Measurements from ENCODE around the gene RPS3A. TPM values are rescaled to one million over a fixed set of nuclear protein-coding genes. Genes with fewer than 3 reads are reported as not detected.
A peak's percentile ranks its signal among the peaks of the same experiment; 100 is the strongest.

The RPS3A gene
- polyA plus RNA-seq, 2 of the 4 experiments (the other 2 are of a cell fraction), result 2,183 to 2,957 TPM

DNA sequence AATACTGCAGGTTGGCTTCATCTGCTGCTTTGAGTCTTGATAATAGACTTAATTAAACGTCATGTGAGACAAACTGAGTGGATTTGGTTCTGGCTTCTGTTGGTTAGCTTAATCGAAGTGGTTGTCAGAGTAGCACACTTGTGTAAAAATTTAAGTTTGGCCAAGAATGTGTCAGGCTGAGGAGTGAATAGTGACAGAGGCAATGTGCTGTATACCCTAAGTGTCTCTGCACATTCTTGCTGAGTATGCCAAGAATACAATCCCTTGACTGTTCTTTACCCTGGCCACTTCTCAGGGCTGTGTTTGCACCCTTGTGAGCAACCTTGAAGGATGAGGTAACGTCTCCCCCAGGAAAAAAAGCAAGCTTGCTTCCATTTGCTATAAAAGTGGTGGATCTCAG is 14.9 kb downstream of the RPS3A start:
- Histone ChIP-seq H3K4me2 (no peak overlapping the region), H3K27ac (no peak overlapping the region), H3K4me1 (no peaks in the 10 kb centered on the region), H3K9me3 (no peaks in the 10 kb centered on the region), H3K4me3 (no peak overlapping the region)
- ChIA-PET POLR2A (no interaction called here), CTCF (interaction anchor here (1.2 kb wide), 1 partner anchor 490 kb away, joined by 3 read pairs; no protein-coding TSS in a partner anchor)
- FAIRE-seq, result no peak
- TF ChIP-seq JUN (IDR thresholded peaks at IDR 0.05) (no peak), CHD4 (IDR thresholded peaks at IDR 0.05; ENCODE audit: borderline replicate concordance) (no peak), CHD2 (IDR thresholded peaks at IDR 0.05; ENCODE audit: low read length, partially characterized antibody) (no peak), CBX8 (IDR thresholded peaks at IDR 0.05) (no peak), FOSB (CRISPR knock-in tag; IDR thresholded peaks at IDR 0.05) (no peak), MAZ (IDR thresholded peaks at IDR 0.05; ENCODE audit: borderline replicate concordance, low read depth, low read length) (no peak), CBX2 (IDR thresholded peaks at IDR 0.05; ENCODE audit: borderline replicate concordance, low read depth) (no peak), HOXA7 (CRISPR knock-in tag; IDR thresholded peaks at IDR 0.05) (no peak)
- TF ChIP-seq, protein P1, sequence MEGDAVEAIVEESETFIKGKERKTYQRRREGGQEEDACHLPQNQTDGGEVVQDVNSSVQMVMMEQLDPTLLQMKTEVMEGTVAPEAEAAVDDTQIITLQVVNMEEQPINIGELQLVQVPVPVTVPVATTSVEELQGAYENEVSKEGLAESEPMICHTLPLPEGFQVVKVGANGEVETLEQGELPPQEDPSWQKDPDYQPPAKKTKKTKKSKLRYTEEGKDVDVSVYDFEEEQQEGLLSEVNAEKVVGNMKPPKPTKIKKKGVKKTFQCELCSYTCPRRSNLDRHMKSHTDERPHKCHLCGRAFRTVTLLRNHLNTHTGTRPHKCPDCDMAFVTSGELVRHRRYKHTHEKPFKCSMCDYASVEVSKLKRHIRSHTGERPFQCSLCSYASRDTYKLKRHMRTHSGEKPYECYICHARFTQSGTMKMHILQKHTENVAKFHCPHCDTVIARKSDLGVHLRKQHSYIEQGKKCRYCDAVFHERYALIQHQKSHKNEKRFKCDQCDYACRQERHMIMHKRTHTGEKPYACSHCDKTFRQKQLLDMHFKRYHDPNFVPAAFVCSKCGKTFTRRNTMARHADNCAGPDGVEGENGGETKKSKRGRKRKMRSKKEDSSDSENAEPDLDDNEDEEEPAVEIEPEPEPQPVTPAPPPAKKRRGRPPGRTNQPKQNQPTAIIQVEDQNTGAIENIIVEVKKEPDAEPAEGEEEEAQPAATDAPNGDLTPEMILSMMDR (IDR thresholded peaks at IDR 0.05), result no peak
- WGBS (ENCODE audit: missing lambda C conversion rate), result 79% methylated on average over 3 of the region's 3 CpGs
- peak; percentile 18 to 36; a peak in 3 of 6 replicates for ATAC-seq
- DNase-seq (ENCODE audit: low read depth in 1 of 2, low spot score in 1 of 2), result no peak

DNA sequence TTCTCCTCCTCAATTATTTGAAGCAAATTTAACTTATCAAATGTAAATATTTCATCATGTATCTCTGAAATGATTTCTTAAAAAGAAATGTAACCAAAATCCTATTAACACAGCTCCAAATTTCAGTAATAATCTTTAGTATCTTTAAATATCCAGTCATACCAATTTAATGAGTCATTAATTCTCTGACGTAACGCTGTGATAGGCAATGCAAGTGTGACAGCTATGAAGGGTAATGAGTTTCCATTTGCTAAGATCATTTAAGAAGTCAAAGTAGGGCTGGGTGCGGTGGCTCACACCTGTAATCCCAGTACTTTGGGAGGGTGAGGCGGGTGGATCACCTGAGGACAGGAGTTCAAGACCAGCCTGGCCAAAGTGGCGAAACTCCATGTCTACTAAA is 15.6 kb downstream of the RPS3A start:
- H3K4me3 ChIP-seq, result no peak overlapping the region
- ATAC-seq, result no peak
- no peak overlapping the region for H3K27ac ChIP-seq
- H3K4me1 ChIP-seq, result no peaks in the 10 kb centered on the region
- CTCF ChIA-PET, result interaction anchor here (1.0 to 1.2 kb wide), 2 partner anchors 12 to 490 kb away, joined by 3 read pairs; no protein-coding TSS in a partner anchor
- no peaks in the 10 kb centered on the region for H3K9me3 ChIP-seq
- no peak overlapping the region for H3K4me2 ChIP-seq
- no peak for FAIRE-seq
- POLR2A ChIA-PET, result no interaction called here
- 91% methylated on average over 5 of the region's 5 CpGs for WGBS (ENCODE audit: missing lambda C conversion rate)
- no peak for DNase-seq (ENCODE audit: low read depth in 1 of 2, low spot score in 1 of 2)
- TF ChIP-seq NFE2L2 (conservative IDR thresholded peaks at IDR 0.05; ENCODE audit: low read length) (no peak), FOSL2 (IDR thresholded peaks at IDR 0.05) (no peak), FOSL2 (CRISPR knock-in tag; IDR thresholded peaks at IDR 0.05) (peak; percentile 48; the same call in 1 of the 2 replicates)

DNA sequence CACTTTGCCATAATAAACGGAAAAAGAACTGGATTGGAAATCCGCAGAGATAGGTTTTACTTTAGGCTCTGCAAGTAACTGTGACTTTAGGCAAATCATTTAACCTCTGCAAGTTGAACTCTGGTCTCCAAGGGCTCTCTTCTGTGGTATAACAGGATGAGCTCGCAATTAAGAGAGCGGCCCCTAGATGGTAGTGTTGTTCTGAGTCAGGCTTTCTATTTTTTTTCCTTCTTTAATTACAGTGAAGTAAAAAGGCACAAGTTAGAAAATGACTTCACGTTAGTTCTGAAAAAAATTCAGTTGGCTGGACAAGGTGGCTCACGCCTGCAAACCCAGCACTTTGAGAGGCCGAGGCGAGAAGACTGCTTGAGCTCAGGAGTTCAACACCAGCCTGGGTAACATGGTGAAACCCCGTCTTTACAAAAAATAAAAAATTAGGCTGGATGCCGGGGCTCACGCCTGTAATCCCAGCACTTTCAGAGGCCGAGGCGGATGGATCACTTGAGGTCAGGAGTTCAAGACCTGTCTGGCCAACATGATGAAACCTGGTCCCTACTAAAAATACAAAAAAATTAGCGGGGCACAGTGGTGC is 18.0 kb downstream of the RPS3A start:
- no peak overlapping the region for H3K27ac ChIP-seq
- ChIA-PET POLR2A (interaction anchor here (0.7 to 1.6 kb wide), 2 partner anchors 12 to 302 kb away, joined by 3 read pairs; no protein-coding TSS in a partner anchor), CTCF (interaction anchor here (0.8 to 1.8 kb wide), 16 partner anchors 12 to 1268 kb away, joined by 3 to 13 read pairs (median 3); no protein-coding TSS in a partner anchor)
- peak; percentile 73 to 78 for ATAC-seq
- no peaks in the 10 kb centered on the region for H3K4me1 ChIP-seq
- no peak overlapping the region for H3K4me3 ChIP-seq
- H3K4me2 ChIP-seq, result no peak overlapping the region
- no peaks in the 10 kb centered on the region for H3K9me3 ChIP-seq
- DNase-seq (ENCODE audit: low read depth in 1 of 2, low spot score in 1 of 2), result peak; percentile 49 to 56
- 35% methylated on average over 14 of the region's 14 CpGs for WGBS (ENCODE audit: missing lambda C conversion rate)
- TF ChIP-seq, protein P1 (IDR thresholded peaks at IDR 0.05), result peak; percentile 63
- peak; percentile 77 to 80 for TF ChIP-seq RAD21 (conservative IDR thresholded peaks at IDR 0.05 in 1 of 2, IDR thresholded peaks at IDR 0.05 in 1 of 2)
- peak; percentile 61 for TF ChIP-seq SMC3 (IDR thresholded peaks at IDR 0.05)
- TF ChIP-seq EHMT2 (IDR thresholded peaks at IDR 0.05; ENCODE audit: low read depth), result no peak
- FAIRE-seq, result no peak

DNA sequence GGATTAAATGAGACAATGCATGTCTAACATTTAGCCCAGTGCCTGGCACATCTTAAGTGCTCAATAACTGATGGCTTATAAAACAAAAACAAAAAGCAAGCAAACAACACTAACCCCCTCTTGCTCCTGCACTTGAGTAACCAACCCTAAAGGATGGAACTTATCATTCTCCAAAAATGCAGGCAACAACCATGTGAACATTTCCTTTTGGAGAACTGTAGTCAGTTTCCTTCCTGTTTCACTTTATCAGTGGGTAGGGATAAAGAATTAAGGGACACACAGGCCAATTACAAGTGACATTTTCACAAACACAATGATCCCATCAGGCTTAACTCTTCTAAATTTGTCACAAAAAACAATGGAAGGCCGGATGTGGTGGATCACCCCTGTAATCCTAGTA is 30.4 kb downstream of the RPS3A start:
- Histone ChIP-seq H3K4me3 (no peak overlapping the region), H3K27ac (no peak overlapping the region), H3K4me1 (no peaks in the 10 kb centered on the region), H3K9me3 (no peaks in the 10 kb centered on the region), H3K4me2 (no peak overlapping the region)
- DNase-seq (ENCODE audit: low read depth in 1 of 2, low spot score in 1 of 2) (no peak), ATAC-seq (no peak; a peak in 1 of 6 replicates), FAIRE-seq (no peak)
- CTCF ChIA-PET, result interaction anchor here (2.0 kb wide), 1 partner anchor 12 kb away, joined by 8 read pairs; no protein-coding TSS in a partner anchor
- no peak for TF ChIP-seq MYC (IDR thresholded peaks at IDR 0.05; ENCODE audit: borderline replicate concordance, low read length)
- TF ChIP-seq FOXS1 (CRISPR knock-in tag; IDR thresholded peaks at IDR 0.05), result no peak
- TF ChIP-seq ZSCAN20 (CRISPR knock-in tag; IDR thresholded peaks at IDR 0.05), result no peak
- TF ChIP-seq SMC3 (IDR thresholded peaks at IDR 0.05), result no peak
- TF ChIP-seq, protein P2, sequence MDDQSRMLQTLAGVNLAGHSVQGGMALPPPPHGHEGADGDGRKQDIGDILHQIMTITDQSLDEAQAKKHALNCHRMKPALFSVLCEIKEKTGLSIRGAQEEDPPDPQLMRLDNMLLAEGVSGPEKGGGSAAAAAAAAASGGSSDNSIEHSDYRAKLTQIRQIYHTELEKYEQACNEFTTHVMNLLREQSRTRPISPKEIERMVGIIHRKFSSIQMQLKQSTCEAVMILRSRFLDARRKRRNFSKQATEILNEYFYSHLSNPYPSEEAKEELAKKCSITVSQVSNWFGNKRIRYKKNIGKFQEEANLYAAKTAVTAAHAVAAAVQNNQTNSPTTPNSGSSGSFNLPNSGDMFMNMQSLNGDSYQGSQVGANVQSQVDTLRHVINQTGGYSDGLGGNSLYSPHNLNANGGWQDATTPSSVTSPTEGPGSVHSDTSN (IDR thresholded peaks at IDR 0.05), result no peak
- no peak for TF ChIP-seq CBX2 (IDR thresholded peaks at IDR 0.05; ENCODE audit: borderline replicate concordance, low read depth)
- TF ChIP-seq HDAC2 (IDR thresholded peaks at IDR 0.05), result no peak
- TF ChIP-seq MAFK (IDR thresholded peaks at IDR 0.05; ENCODE audit: partially characterized antibody), result no peak
- TF ChIP-seq ZC3H11A (IDR thresholded peaks at IDR 0.05), result no peak
- no peak for TF ChIP-seq FOSB (CRISPR knock-in tag; IDR thresholded peaks at IDR 0.05)
- no peak for TF ChIP-seq RNF2 (IDR thresholded peaks at IDR 0.05; ENCODE audit: borderline replicate concordance, low read depth)
- POLR2A ChIA-PET, result no interaction called here
- 100% methylated on average over 1 of the region's 1 CpG for WGBS (ENCODE audit: missing lambda C conversion rate)

Data from A549 (cell line).